Liver (tissue), 9 donors: ENCODE results near the gene SLC9A3. TPM values are rescaled to one million over a fixed set of nuclear protein-coding genes. Genes with fewer than 3 reads are reported as not detected.

Experiments used
- DNase-seq: peaks from one replicate; pipeline ENCODE4 v3.0.0-alpha.2; 2017; ENCODE audit warnings: low spot score
- H3K27ac ChIP-seq, 2 donors: one replicate each; pipeline ENCODE4 v1.7.0; 2013; ENCODE audit warnings: inconsistent platforms in 2 of 2, low read length in 2 of 2, control low read depth in 1 of 2, low read depth in 1 of 2, mild to moderate bottlenecking in 1 of 2
- H3K27me3 ChIP-seq, 4 donors: one replicate each; pipeline versions ENCODE4 v1.6.1 to v1.7.0; 2013; ENCODE audit warnings: low read length in 3 of 4, inconsistent platforms in 1 of 4, mild to moderate bottlenecking in 1 of 4, moderate library complexity in 1 of 4; ENCODE audit not compliant: control insufficient read depth in 4 of 4, insufficient read depth in 4 of 4
- H3K36me3 ChIP-seq, 4 donors: one replicate each; pipeline versions ENCODE4 v1.6.1 to v1.7.0; 2013; ENCODE audit warnings: low read length in 3 of 4, mild to moderate bottlenecking in 3 of 4, low read depth in 1 of 4, moderate library complexity in 1 of 4; ENCODE audit not compliant: control insufficient read depth in 4 of 4, insufficient read depth in 3 of 4
- H3K4me1 ChIP-seq, 4 donors: one replicate each; pipeline versions ENCODE4 v1.6.1 to v1.7.0; 2013; ENCODE audit warnings: low read length in 3 of 4, mild to moderate bottlenecking in 3 of 4, moderate library complexity in 1 of 4; ENCODE audit not compliant: control insufficient read depth in 4 of 4, insufficient read depth in 4 of 4
- H3K4me3 ChIP-seq, 3 donors: one replicate each; pipeline versions ENCODE4 v1.6.1 to v1.7.0; 2013; ENCODE audit warnings: low read length in 3 of 3, control low read depth in 1 of 3, low read depth in 1 of 3, mild to moderate bottlenecking in 1 of 3
- H3K9ac ChIP-seq, 2 donors: one replicate each; pipeline ENCODE4 v1.7.0; 2013; ENCODE audit warnings: low read length in 2 of 2, mild to moderate bottlenecking in 2 of 2, moderate library complexity in 2 of 2, control low read depth in 1 of 2, low read depth in 1 of 2
- H3K9me3 ChIP-seq, 4 donors: one replicate each; pipeline versions ENCODE4 v1.6.1 to v1.7.0; 2013; ENCODE audit warnings: low read length in 3 of 4; ENCODE audit not compliant: control insufficient read depth in 4 of 4
- FOXA1 ChIP-seq: IDR thresholded peaks from 2 replicates; pipeline ENCODE4 v1.6.1; 2016; ENCODE audit warnings: antibody characterized with exemption
- FOXA2 ChIP-seq: IDR thresholded peaks from 2 replicates; pipeline ENCODE4 v1.6.1; 2016; ENCODE audit warnings: antibody characterized with exemption
- GABPA ChIP-seq, 2 donors: IDR thresholded peaks in 1 of 2; conservative IDR thresholded peaks in 1 of 2; 2 replicates each; pipeline ENCODE4 v1.6.1; 2016; ENCODE audit warnings: antibody characterized with exemption in 2 of 2, mild to moderate bottlenecking in 1 of 2, moderate library complexity in 1 of 2
- HNF4G ChIP-seq: IDR thresholded peaks from 2 replicates; pipeline ENCODE4 v1.6.1; 2016; ENCODE audit warnings: antibody characterized with exemption
- NR2F2 ChIP-seq: IDR thresholded peaks from 2 replicates; pipeline ENCODE4 v1.6.1; 2016; ENCODE audit warnings: antibody characterized with exemption
- RAD21 ChIP-seq, 2 donors: IDR thresholded peaks; 2 replicates each; pipeline ENCODE4 v1.6.1; 2016; ENCODE audit warnings: antibody characterized with exemption in 2 of 2, mild to moderate bottlenecking in 2 of 2
- RXRA ChIP-seq, 2 donors: IDR thresholded peaks; 2 replicates each; pipeline ENCODE4 v1.6.1; 2017 to 2018; ENCODE audit warnings: antibody characterized with exemption in 2 of 2, mild to moderate bottlenecking in 1 of 2
- SP1 ChIP-seq: IDR thresholded peaks from 2 replicates; pipeline ENCODE4 v1.6.1; 2018; ENCODE audit warnings: antibody characterized with exemption, mild to moderate bottlenecking
- YY1 ChIP-seq: IDR thresholded peaks from 2 replicates; pipeline ENCODE4 v1.6.1; 2016; ENCODE audit warnings: antibody characterized with exemption, mild to moderate bottlenecking
- WGBS: extraction: QIAGEN DNeasy Blood & Tissue Kit; methylation state at CpG from one replicate; pipeline ENCODE4 v1.1.7; 2013; 5-methylcytosine and 5-hydroxymethylcytosine counted together
- polyA plus RNA-seq, 2 donors: library from polyadenylated mRNA; stranded (reverse) in 1 of 2; unstranded in 1 of 2; fragments of 200-250 nt in 1 of 2; fragments of >200 nt in 1 of 2; fragmentation: Nextera tagmentation in 1 of 2; extraction: Ambion mirVana in 1 of 2; gene quantifications; one replicate each; pipeline versions ENCODE4 v1.2.1 to v1.2.3, GENCODE V29; 2013 to 2015
- total RNA-seq, 2 donors: library from RNA; depleted of rRNA; stranded (reverse); fragments of >200 nt; gene quantifications; one replicate each; pipeline ENCODE4 v1.2.3, GENCODE V29; 2014
- TF ChIP-seq, protein P1 (sequence below): IDR thresholded peaks from 2 replicates; pipeline ENCODE4 v1.6.1; 2016; ENCODE audit warnings: antibody characterized with exemption
- TF ChIP-seq, protein P2 (sequence below): IDR thresholded peaks from 2 replicates; pipeline ENCODE4 v1.6.1; 2016; ENCODE audit warnings: antibody characterized with exemption, mild to moderate bottlenecking
- TF ChIP-seq, protein P3 (sequence below): IDR thresholded peaks from 2 replicates; pipeline ENCODE4 v1.6.1; 2016; ENCODE audit warnings: antibody characterized with exemption
- TF ChIP-seq, protein P4 (sequence below): IDR thresholded peaks from 2 replicates; pipeline ENCODE4 v1.6.1; 2016; ENCODE audit warnings: antibody characterized with exemption
- donor health status: healthy.
- donor health status: healthy.
- donor health status: healthy.
- donor health status: healthy.
- donor health status: healthy.

The SLC9A3 gene
- total and polyA plus RNA-seq, 4 donors, result 0.31 to 1.0 (median 0.67) TPM

DNA sequence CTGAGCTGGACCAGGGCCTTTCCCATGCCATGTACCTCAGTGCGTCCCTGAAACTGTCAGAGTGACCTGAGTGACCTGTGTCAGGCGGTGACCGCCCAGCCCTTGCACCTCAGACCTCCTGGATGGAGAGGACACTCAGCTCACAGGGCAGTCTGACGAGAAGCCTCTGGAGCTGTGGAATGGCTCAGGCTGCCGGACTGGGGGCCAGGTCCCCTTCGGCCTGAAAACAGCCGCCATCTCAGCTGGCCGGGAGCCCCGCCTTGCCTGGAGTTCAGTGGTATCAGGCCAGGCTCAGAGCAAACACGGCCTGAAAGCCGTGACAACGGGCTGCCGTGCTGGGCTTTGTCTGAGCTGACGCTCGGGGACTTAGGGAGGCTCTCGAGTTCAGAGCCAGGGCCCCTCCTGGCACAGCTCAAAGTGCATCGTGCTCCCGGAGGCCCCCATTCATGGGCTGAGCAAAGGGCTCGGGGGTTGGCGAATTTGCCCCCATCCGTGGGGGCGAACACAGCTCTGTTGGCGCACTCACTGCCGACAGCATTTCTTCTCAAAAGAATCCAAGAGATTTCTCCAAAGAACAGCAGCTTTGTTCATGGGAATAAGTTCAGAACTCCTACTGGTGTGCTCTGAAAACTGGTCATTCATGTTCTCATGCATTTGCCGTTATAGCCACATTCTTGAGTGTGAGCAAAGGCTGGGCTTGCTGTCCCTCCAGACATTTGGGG, 8.4 kb upstream of the SLC9A3 start:
- Histone ChIP-seq H3K9me3 (no peaks in the 10 kb centered on the region), H3K36me3 (no peaks in the 10 kb centered on the region), H3K27me3 (peaks cover 5 to 18% (median 6%) of the 10 kb centered on the region in 4 donors), H3K4me1 (no peaks in the 10 kb centered on the region), H3K27ac (no peak overlapping the region), H3K4me3 (no peak overlapping the region), H3K9ac (no peak overlapping the region)
- 50% methylated on average over 25 of the region's 25 CpGs for whole genome bisulfite sequencing
- no peak for DNase-seq
- TF ChIP-seq FOXA2 (no peak), SP1 (no peak), FOXA1 (no peak), NR2F2 (no peak)
- TF ChIP-seq, protein P1, sequence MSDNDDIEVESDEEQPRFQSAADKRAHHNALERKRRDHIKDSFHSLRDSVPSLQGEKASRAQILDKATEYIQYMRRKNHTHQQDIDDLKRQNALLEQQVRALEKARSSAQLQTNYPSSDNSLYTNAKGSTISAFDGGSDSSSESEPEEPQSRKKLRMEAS, result no peak
- TF ChIP-seq, protein P2, sequence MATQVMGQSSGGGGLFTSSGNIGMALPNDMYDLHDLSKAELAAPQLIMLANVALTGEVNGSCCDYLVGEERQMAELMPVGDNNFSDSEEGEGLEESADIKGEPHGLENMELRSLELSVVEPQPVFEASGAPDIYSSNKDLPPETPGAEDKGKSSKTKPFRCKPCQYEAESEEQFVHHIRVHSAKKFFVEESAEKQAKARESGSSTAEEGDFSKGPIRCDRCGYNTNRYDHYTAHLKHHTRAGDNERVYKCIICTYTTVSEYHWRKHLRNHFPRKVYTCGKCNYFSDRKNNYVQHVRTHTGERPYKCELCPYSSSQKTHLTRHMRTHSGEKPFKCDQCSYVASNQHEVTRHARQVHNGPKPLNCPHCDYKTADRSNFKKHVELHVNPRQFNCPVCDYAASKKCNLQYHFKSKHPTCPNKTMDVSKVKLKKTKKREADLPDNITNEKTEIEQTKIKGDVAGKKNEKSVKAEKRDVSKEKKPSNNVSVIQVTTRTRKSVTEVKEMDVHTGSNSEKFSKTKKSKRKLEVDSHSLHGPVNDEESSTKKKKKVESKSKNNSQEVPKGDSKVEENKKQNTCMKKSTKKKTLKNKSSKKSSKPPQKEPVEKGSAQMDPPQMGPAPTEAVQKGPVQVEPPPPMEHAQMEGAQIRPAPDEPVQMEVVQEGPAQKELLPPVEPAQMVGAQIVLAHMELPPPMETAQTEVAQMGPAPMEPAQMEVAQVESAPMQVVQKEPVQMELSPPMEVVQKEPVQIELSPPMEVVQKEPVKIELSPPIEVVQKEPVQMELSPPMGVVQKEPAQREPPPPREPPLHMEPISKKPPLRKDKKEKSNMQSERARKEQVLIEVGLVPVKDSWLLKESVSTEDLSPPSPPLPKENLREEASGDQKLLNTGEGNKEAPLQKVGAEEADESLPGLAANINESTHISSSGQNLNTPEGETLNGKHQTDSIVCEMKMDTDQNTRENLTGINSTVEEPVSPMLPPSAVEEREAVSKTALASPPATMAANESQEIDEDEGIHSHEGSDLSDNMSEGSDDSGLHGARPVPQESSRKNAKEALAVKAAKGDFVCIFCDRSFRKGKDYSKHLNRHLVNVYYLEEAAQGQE, result no peak

DNA sequence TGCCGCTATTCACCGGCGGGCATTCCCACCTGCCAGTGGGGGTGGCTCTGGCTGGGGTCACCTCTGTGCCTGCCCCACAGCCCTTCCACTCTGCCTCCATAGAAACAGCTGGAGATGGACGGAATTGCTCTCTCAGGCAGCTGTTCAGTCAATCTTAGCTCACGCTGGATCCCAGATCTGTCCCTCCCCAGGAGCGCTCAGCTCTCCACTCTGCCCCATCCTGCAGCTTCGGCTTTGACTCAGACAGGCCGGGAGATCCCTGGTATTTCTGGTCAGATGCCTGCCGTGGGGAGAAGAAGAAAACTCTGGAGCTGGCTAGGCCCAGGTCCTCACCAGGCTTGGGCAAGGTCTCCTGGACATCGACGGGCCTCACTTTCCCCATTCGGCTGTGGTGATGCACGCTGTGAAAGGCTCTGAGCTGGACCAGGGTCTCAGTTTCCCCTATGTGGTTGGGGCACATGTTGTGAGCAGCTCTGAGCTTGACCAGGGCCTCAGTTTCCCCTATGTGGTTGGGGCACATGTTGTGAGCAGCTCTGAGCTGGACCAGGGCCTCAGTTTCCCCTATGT, 7.6 kb upstream of the SLC9A3 start:
- Histone ChIP-seq H3K27ac (no peak overlapping the region), H3K4me3 (no peak overlapping the region), H3K27me3 (peaks cover 5 to 14% (median 7%) of the 10 kb centered on the region in 4 donors), H3K4me1 (no peaks in the 10 kb centered on the region), H3K9ac (no peak overlapping the region), H3K36me3 (no peaks in the 10 kb centered on the region), H3K9me3 (no peaks in the 10 kb centered on the region)
- 88% methylated on average over 13 of the region's 13 CpGs for WGBS
- TF ChIP-seq, protein P3, sequence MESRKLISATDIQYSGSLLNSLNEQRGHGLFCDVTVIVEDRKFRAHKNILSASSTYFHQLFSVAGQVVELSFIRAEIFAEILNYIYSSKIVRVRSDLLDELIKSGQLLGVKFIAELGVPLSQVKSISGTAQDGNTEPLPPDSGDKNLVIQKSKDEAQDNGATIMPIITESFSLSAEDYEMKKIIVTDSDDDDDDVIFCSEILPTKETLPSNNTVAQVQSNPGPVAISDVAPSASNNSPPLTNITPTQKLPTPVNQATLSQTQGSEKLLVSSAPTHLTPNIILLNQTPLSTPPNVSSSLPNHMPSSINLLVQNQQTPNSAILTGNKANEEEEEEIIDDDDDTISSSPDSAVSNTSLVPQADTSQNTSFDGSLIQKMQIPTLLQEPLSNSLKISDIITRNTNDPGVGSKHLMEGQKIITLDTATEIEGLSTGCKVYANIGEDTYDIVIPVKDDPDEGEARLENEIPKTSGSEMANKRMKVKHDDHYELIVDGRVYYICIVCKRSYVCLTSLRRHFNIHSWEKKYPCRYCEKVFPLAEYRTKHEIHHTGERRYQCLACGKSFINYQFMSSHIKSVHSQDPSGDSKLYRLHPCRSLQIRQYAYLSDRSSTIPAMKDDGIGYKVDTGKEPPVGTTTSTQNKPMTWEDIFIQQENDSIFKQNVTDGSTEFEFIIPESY, result no peak
- no peak for TF ChIP-seq NR2F2
- no peak for TF ChIP-seq HNF4G
- TF ChIP-seq YY1, result no peak
- TF ChIP-seq, protein P4, sequence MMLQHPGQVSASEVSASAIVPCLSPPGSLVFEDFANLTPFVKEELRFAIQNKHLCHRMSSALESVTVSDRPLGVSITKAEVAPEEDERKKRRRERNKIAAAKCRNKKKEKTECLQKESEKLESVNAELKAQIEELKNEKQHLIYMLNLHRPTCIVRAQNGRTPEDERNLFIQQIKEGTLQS, result no peak
- TF ChIP-seq RAD21 (IDR thresholded peaks at IDR 0.05), result no peak
- no peak for TF ChIP-seq GABPA (IDR thresholded peaks at IDR 0.05 in 1 of 2, conservative IDR thresholded peaks at IDR 0.05 in 1 of 2)
- TF ChIP-seq RXRA (IDR thresholded peaks at IDR 0.05), result no peak
- no peak for DNase-seq
